Putamen (tissue), 1 donor: Measurements from ENCODE around the gene RHOBTB3.
"Not testable (repeated sequence)": the region's sequence is repeated elsewhere in the genome, so short reads cannot be mapped to it uniquely, and the experiment has no call there.

ENCODE experiments used
- DNase-seq: peaks from one replicate; pipeline ENCODE4 v3.0.0-alpha.2; 2016; ENCODE audit warnings: low spot score

Gene RHOBTB3

GRCh38 chr5:95713246-95713645 lies 17.9 kb upstream of the RHOBTB3 start:
- not testable (repeated sequence) for DNase-seq

- no peak for DNase-seq
Observed at GRCh38 chr5:95713960-95714710, 17.0 kb upstream of the RHOBTB3 start.

GRCh38 chr5:95715799-95716461 lies 15.2 kb upstream of the RHOBTB3 start:
- DNase-seq, result no peak

GRCh38 chr5:95717439-95717838 lies 13.7 kb upstream of the RHOBTB3 start:
- no peak for DNase-seq

GRCh38 chr5:95718203-95718602 lies 12.9 kb upstream of the RHOBTB3 start:
- no peak for DNase-seq

- no peak for DNase-seq
Observed at GRCh38 chr5:95718738-95719137, 12.4 kb upstream of the RHOBTB3 start.

GRCh38 chr5:95720094-95720786 lies 10.9 kb upstream of the RHOBTB3 start:
- no peak for DNase-seq

- DNase-seq, result no peak
Observed at GRCh38 chr5:95721582-95722295, 9.4 kb upstream of the RHOBTB3 start.

GRCh38 chr5:95723632-95724369 lies 7.3 kb upstream of the RHOBTB3 start:
- no peak for DNase-seq

GRCh38 chr5:95725071-95725820 lies 5.9 kb upstream of the RHOBTB3 start:
- no peak for DNase-seq

- no peak for DNase-seq
Observed at GRCh38 chr5:95725937-95726810, 5.0 kb upstream of the RHOBTB3 start.

GRCh38 chr5:95726811-95727763 lies 4.0 kb upstream of the RHOBTB3 start:
- no peak for DNase-seq

GRCh38 chr5:95727764-95728191 lies 3.4 kb upstream of the RHOBTB3 start:
- DNase-seq, result no peak

GRCh38 chr5:95728494-95729114 lies 2.5 kb upstream of the RHOBTB3 start:
- no peak for DNase-seq

GRCh38 chr5:95729115-95730010 lies 1.8 kb upstream of the RHOBTB3 start:
- no peak for DNase-seq

- no peak for DNase-seq
Observed at GRCh38 chr5:95730011-95730700, 980 bp upstream of the RHOBTB3 start.
